Activated naive CD8-positive, alpha-beta T cell treated with anti-CD3 and anti-CD28 coated beads, Interleukin-2, amount 10 ng/mL, durations not matched to agents 7 days and 5 days (primary cell): ENCODE results near the gene LRP8. TPM values are rescaled to one million over a fixed set of nuclear protein-coding genes. Genes with fewer than 3 reads are reported as not detected.
A peak's percentile ranks its signal among the peaks of the same experiment; 100 is the strongest.

ENCODE experiments used
- ATAC-seq: fragments of 150-1000 bp; cut with Tn5 transposase; one replicate; pipeline ENCODE4 v1.10.0; 2021; ENCODE audit warnings: low read depth, moderate library complexity
- POLR2A ChIA-PET: fragments of 350-600 bp; sonication (Branson Sonifier 250); formaldehyde crosslinking; loops from one replicate; lab custom pipeline; 2021; ENCODE audit warnings: antibody characterized with exemption; lab: Charles Lee
- DNase-seq: peaks from one replicate; pipeline ENCODE4 v3.0.0; 2021
- H3K27ac Mint-ChIP-seq: one replicate; pipeline ENCODE4 v1.8.0; 2022; ENCODE audit warnings: mild to moderate bottlenecking, mixed read lengths
- H3K27me3 Mint-ChIP-seq: one replicate; pipeline ENCODE4 v1.8.0; 2022; ENCODE audit warnings: mild to moderate bottlenecking, moderate library complexity, mixed read lengths
- H3K36me3 Mint-ChIP-seq: one replicate; pipeline ENCODE4 v1.8.0; 2021; ENCODE audit warnings: mild to moderate bottlenecking, mixed read lengths
- H3K4me1 Mint-ChIP-seq: one replicate; pipeline ENCODE4 v1.8.0; 2021; ENCODE audit warnings: mixed read lengths
- H3K4me3 Mint-ChIP-seq: one replicate; pipeline ENCODE4 v1.8.0; 2022; ENCODE audit warnings: mild to moderate bottlenecking, moderate library complexity, mixed read lengths
- H3K9me3 Mint-ChIP-seq: one replicate; pipeline ENCODE4 v1.8.0; 2021; ENCODE audit warnings: mixed read lengths
- total RNA-seq, 2 experiments: library from RNA; stranded (reverse); gene quantifications; one replicate each; pipeline ENCODE4 v1.2.3, GENCODE V29; 2021

LRP8 gene
- total RNA-seq, 2 experiments from 2014 or later, result 45.0 to 54.3 TPM

GRCh38 chr1:53309802-53310201 lies 18.1 kb downstream of the LRP8 start:
- Mint-ChIP-seq H3K36me3 (peaks cover 8% of the 10 kb centered on the region), H3K9me3 (no peaks in the 10 kb centered on the region), H3K4me1 (peaks cover 23% of the 10 kb centered on the region), H3K4me3 (no peak overlapping the region), H3K27ac (no peak overlapping the region), H3K27me3 (no peaks in the 10 kb centered on the region)
- ATAC-seq, result no peak
- no peak for DNase-seq
- POLR2A ChIA-PET, result interaction anchor here (0.6 kb wide), 1 partner anchor 58 kb away, joined by 5 read pairs; no protein-coding TSS in a partner anchor

- Mint-ChIP-seq H3K4me3 (no peak overlapping the region), H3K27ac (no peak overlapping the region), H3K27me3 (no peaks in the 10 kb centered on the region), H3K36me3 (peaks cover 6% of the 10 kb centered on the region), H3K4me1 (peaks cover 24% of the 10 kb centered on the region), H3K9me3 (no peaks in the 10 kb centered on the region)
- DNase-seq (no peak), ATAC-seq (no peak)
- POLR2A ChIA-PET, result no interaction called here
Measured at GRCh38 chr1:53308506-53308905, 19.4 kb downstream of the LRP8 start.

GRCh38 chr1:53307037-53307436 lies 20.8 kb downstream of the LRP8 start:
- ATAC-seq (no peak), DNase-seq (no peak)
- Mint-ChIP-seq H3K36me3 (peaks cover 6% of the 10 kb centered on the region), H3K27me3 (no peaks in the 10 kb centered on the region), H3K9me3 (no peaks in the 10 kb centered on the region), H3K27ac (peak overlapping the region; percentile 84), H3K4me1 (peaks cover 24% of the 10 kb centered on the region), H3K4me3 (no peak overlapping the region)
- POLR2A ChIA-PET, result interaction anchor here (0.6 kb wide), 1 partner anchor 15 kb away, joined by 3 read pairs; no protein-coding TSS in a partner anchor

- Mint-ChIP-seq H3K9me3 (no peaks in the 10 kb centered on the region), H3K36me3 (peaks cover 3% of the 10 kb centered on the region), H3K4me3 (no peak overlapping the region), H3K4me1 (peaks cover 19% of the 10 kb centered on the region), H3K27ac (peak overlapping the region; percentile 84), H3K27me3 (no peaks in the 10 kb centered on the region)
- DNase-seq, result no peak
- POLR2A ChIA-PET, result interaction anchor here (1.0 kb wide), 1 partner anchor 21 kb away, joined by 4 read pairs; no protein-coding TSS in a partner anchor
- ATAC-seq, result peak; percentile 53
Measured at GRCh38 chr1:53306168-53306567, 21.7 kb downstream of the LRP8 start.

- POLR2A ChIA-PET, result interaction anchor here (1.0 kb wide), 1 partner anchor 21 kb away, joined by 4 read pairs; no protein-coding TSS in a partner anchor
- peaks cover 3% of the 10 kb centered on the region for H3K36me3 Mint-ChIP-seq
- peaks cover 19% of the 10 kb centered on the region for H3K4me1 Mint-ChIP-seq
- DNase-seq (no peak), ATAC-seq (no peak)
- H3K4me3 Mint-ChIP-seq, result no peak overlapping the region
- no peaks in the 10 kb centered on the region for H3K27me3 Mint-ChIP-seq
- peak overlapping the region; percentile 84 for H3K27ac Mint-ChIP-seq
- no peaks in the 10 kb centered on the region for H3K9me3 Mint-ChIP-seq
Measured at GRCh38 chr1:53305650-53306049, 22.2 kb downstream of the LRP8 start.

DNA sequence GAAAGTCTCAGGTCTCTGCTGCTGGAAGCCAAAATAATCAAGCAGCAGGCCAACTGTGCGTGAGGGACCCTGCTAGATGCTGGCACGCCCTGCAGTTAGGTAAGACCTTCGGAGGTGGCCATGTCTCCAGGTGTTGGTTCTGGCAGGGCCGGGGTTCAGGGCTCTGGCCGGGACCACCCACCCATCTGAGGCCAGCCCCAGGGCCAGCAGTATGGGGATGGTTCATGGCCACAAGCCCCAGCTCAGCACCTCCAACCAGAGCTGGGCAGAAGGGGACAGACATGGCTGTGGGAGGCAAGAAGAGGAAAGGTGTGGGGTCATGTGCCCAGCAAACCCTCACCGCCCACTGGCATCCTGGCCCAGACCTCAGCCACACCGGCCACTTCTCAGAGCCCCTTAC lies 23.3 kb downstream of the LRP8 start:
- POLR2A ChIA-PET, result no interaction called here
- no peak for DNase-seq
- ATAC-seq, result no peak
- peaks cover 3% of the 10 kb centered on the region for H3K36me3 Mint-ChIP-seq
- no peaks in the 10 kb centered on the region for H3K9me3 Mint-ChIP-seq
- no peak overlapping the region for H3K27ac Mint-ChIP-seq
- H3K4me3 Mint-ChIP-seq, result no peak overlapping the region
- H3K27me3 Mint-ChIP-seq, result no peaks in the 10 kb centered on the region
- H3K4me1 Mint-ChIP-seq, result peaks cover 22% of the 10 kb centered on the region

DNA sequence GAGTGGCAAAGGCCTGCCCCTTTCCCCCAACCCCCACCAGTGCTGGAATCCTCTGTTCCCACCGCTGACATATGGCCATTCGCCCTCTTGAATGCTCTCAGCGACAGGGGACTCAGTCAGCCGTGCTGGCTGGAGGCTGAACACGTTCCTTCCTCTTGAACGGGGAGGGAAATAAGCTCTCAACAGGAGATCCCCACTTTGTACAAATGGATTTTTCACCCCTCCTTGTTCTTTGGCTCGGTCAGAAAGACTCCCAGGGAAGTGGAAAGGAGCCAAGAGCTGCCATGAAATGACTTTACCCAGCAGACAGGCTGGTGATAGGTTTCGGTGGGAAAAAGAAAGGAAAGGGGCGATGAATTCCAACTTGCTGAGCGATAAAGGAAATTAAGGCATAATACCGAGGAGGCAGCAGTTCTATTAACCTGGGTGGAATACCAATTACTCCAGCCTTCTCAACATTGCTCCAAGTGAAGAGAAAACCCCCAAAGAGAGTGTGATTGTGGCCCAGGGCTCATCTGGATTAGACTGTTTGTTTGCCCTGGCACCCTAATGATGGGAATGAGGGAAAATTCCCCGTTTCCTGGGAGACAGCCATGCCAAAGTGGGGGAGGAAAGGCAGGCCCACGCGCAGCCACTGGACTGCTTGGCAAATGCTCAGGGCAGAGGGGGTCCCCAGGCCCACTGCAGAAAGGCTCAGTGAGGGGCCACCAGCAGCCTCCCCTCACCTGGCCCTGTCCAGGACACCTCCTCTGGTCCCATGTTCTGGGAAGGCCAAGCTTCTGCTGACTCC lies 23.9 kb downstream of the LRP8 start:
- POLR2A ChIA-PET, result no interaction called here
- Mint-ChIP-seq H3K27me3 (no peaks in the 10 kb centered on the region), H3K9me3 (no peaks in the 10 kb centered on the region), H3K36me3 (peaks cover 3% of the 10 kb centered on the region), H3K4me1 (peaks cover 22% of the 10 kb centered on the region), H3K4me3 (no peak overlapping the region), H3K27ac (peak overlapping the region; percentile 62)
- ATAC-seq (no peak), DNase-seq (no peak)

- no peaks in the 10 kb centered on the region for H3K9me3 Mint-ChIP-seq
- ATAC-seq (no peak), DNase-seq (no peak)
- POLR2A ChIA-PET, result no interaction called here
- no peaks in the 10 kb centered on the region for H3K27me3 Mint-ChIP-seq
- no peak overlapping the region for H3K27ac Mint-ChIP-seq
- H3K4me1 Mint-ChIP-seq, result peaks cover 23% of the 10 kb centered on the region
- no peak overlapping the region for H3K4me3 Mint-ChIP-seq
- peaks cover 3% of the 10 kb centered on the region for H3K36me3 Mint-ChIP-seq
Measured at GRCh38 chr1:53303243-53303642, 24.6 kb downstream of the LRP8 start.

DNA sequence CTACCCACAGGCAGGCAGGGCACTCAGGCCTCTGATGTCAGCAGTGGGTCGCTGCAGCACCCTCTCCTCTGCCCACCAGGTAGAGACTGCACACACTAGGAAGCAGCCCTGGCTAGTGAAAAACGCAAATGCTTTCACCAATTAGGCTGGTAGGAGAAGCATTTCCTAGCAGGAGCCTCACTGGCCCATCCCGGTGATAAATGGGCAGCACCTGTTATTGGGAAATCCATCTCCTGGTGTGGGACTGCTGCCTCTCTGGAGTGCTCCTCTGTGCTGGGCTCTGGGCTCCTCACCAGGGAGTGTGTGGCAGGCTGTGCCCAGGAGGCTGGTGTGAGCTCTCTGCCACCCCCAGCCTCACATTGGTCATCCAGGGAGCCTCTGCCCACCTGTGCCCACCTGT lies 28.6 kb downstream of the LRP8 start:
- Mint-ChIP-seq H3K27ac (no peak overlapping the region), H3K4me3 (no peak overlapping the region), H3K4me1 (peaks cover 17% of the 10 kb centered on the region), H3K9me3 (no peaks in the 10 kb centered on the region), H3K36me3 (peaks cover 1% of the 10 kb centered on the region), H3K27me3 (no peaks in the 10 kb centered on the region)
- POLR2A ChIA-PET, result no interaction called here
- no peak for ATAC-seq
- no peak for DNase-seq

- ATAC-seq, result no peak
- no peak overlapping the region for H3K4me3 Mint-ChIP-seq
- no peaks in the 10 kb centered on the region for H3K27me3 Mint-ChIP-seq
- peaks cover 21% of the 10 kb centered on the region for H3K4me1 Mint-ChIP-seq
- H3K27ac Mint-ChIP-seq, result peak overlapping the region; percentile 48
- POLR2A ChIA-PET, result no interaction called here
- peaks cover 1% of the 10 kb centered on the region for H3K36me3 Mint-ChIP-seq
- DNase-seq, result no peak
- no peaks in the 10 kb centered on the region for H3K9me3 Mint-ChIP-seq
Measured at GRCh38 chr1:53298045-53298637, 29.7 kb downstream of the LRP8 start.

DNA sequence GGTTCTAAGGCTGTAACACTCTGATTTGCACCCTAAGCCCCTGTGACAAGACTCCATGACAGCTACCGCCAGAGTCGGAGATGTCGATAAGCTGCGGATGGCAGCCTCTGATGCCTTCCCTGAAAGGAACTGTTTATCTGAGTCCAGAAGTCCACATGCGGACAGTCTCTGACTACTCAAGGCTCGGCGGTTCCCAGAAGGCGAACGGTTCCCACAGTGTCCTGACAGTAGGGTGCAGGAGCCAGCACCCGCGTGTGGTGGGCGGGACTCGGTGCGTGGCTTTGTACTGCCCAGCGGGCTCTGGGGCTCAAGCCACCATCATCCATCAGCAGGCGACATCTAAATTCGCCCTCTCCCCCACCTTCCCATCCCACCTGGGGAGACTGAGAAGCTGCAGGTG lies 30.7 kb downstream of the LRP8 start:
- POLR2A ChIA-PET, result interaction anchor here (0.5 kb wide), 1 partner anchor 126 kb away, joined by 3 read pairs; no protein-coding TSS in a partner anchor
- Mint-ChIP-seq H3K4me3 (no peak overlapping the region), H3K27me3 (no peaks in the 10 kb centered on the region), H3K36me3 (peaks cover 1% of the 10 kb centered on the region), H3K9me3 (no peaks in the 10 kb centered on the region), H3K4me1 (peaks cover 28% of the 10 kb centered on the region), H3K27ac (no peak overlapping the region)
- ATAC-seq (no peak), DNase-seq (no peak)

DNA sequence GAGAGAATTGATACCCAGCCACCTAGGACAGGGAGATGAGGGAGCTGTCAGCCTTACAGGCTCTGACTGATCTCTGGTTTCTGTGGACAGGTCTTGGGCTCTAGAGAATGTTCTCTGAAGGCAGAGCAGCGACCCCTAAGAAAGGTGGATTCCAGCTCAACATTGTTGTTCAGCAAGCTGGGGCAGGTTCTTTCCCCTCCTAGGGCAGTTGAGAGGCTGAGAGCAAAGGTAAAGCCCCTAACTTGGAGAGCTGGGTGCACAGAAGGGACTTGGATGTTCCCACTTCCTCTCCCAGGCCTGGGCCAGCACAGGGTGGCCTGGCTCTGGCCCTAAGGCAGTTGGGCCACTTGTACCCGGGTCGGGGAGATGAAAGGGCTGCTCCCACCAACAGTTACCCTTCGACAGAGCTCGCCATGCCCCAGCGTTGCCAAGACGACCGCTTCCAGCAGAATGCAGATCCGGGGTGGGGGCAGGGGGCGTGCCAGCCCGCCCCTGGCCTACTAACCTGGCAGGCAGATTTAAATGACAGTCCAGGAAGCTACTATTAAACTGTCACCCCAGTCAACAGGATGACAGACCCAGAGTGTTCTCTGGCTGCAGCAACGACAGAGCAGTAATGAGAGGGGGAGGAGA lies 31.6 kb downstream of the LRP8 start:
- Mint-ChIP-seq H3K27me3 (no peaks in the 10 kb centered on the region), H3K4me1 (peaks cover 31% of the 10 kb centered on the region), H3K4me3 (no peak overlapping the region), H3K36me3 (peaks cover 1% of the 10 kb centered on the region), H3K27ac (no peak overlapping the region), H3K9me3 (no peaks in the 10 kb centered on the region)
- ATAC-seq, result no peak
- POLR2A ChIA-PET, result no interaction called here
- DNase-seq, result no peak

GRCh38 chr1:53295726-53296116 lies 32.1 kb downstream of the LRP8 start:
- no peaks in the 10 kb centered on the region for H3K27me3 Mint-ChIP-seq
- no peak for DNase-seq
- no peak overlapping the region for H3K4me3 Mint-ChIP-seq
- no peak for ATAC-seq
- H3K9me3 Mint-ChIP-seq, result no peaks in the 10 kb centered on the region
- peaks cover 1% of the 10 kb centered on the region for H3K36me3 Mint-ChIP-seq
- H3K27ac Mint-ChIP-seq, result no peak overlapping the region
- peaks cover 31% of the 10 kb centered on the region for H3K4me1 Mint-ChIP-seq
- POLR2A ChIA-PET, result no interaction called here
